ENCODE data around the gene SEMA4C. TPM values are rescaled to one million over a fixed set of nuclear protein-coding genes. Genes with fewer than 3 reads are reported as not detected.

SEMA4C gene
- total RNA-seq, 1 donor from 2014 or later, result 58.1 TPM

DNA sequence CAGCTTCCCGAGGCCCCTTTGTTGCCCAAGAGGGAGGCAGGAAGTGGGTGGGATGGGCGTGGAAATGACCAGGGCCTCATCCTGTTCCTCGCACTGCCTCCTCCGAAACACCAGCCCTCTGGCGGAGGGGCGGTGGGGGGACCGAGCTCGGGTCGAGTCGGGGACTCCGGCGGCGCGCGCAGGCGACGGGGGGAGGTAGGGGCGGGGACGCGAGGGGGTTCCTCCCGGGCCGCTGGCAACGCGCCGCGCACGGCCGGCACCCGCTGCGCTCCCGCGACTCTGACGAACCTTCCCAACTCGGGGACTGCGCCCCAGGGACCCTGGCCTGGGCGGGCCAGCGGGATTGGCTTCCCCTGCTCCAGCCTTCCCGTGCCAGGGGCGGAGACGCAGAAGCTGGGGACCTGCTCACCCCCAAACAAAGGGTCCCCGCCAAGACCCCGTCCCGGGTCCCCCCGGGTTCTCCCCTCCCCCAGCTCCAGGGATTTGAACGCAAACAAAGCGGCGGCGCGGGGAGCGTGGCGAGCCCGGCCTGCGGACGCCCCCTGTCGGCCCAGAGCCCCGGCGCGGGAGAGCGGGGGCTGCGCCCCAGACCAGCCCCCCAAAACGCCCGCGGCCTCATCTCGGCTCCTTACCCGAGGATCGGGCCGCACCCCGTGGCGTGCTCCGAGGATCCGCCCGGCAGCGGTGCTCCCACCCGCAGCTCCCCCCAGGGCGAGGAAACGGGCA, 1.2 kb downstream of the SEMA4C start:
- peak overlapping the region; percentile 91 for H3K4me3 Mint-ChIP-seq
- no peaks in the 10 kb centered on the region for H3K27me3 Mint-ChIP-seq
- TF ChIP-seq, protein P1, sequence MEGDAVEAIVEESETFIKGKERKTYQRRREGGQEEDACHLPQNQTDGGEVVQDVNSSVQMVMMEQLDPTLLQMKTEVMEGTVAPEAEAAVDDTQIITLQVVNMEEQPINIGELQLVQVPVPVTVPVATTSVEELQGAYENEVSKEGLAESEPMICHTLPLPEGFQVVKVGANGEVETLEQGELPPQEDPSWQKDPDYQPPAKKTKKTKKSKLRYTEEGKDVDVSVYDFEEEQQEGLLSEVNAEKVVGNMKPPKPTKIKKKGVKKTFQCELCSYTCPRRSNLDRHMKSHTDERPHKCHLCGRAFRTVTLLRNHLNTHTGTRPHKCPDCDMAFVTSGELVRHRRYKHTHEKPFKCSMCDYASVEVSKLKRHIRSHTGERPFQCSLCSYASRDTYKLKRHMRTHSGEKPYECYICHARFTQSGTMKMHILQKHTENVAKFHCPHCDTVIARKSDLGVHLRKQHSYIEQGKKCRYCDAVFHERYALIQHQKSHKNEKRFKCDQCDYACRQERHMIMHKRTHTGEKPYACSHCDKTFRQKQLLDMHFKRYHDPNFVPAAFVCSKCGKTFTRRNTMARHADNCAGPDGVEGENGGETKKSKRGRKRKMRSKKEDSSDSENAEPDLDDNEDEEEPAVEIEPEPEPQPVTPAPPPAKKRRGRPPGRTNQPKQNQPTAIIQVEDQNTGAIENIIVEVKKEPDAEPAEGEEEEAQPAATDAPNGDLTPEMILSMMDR (conservative IDR thresholded peaks at IDR 0.05), result peak; percentile 79
- peak; percentile 95 for DNase-seq (ENCODE audit: extremely low spot score, unreplicated experiment)
- H3K4me1 Mint-ChIP-seq (ENCODE audit: unreplicated experiment), result peaks cover 18% of the 10 kb centered on the region
- peaks cover 4% of the 10 kb centered on the region for H3K36me3 Mint-ChIP-seq
- H3K27ac Mint-ChIP-seq, result peak overlapping the region; percentile 90
- H3K9me3 Mint-ChIP-seq, result no peaks in the 10 kb centered on the region

DNA sequence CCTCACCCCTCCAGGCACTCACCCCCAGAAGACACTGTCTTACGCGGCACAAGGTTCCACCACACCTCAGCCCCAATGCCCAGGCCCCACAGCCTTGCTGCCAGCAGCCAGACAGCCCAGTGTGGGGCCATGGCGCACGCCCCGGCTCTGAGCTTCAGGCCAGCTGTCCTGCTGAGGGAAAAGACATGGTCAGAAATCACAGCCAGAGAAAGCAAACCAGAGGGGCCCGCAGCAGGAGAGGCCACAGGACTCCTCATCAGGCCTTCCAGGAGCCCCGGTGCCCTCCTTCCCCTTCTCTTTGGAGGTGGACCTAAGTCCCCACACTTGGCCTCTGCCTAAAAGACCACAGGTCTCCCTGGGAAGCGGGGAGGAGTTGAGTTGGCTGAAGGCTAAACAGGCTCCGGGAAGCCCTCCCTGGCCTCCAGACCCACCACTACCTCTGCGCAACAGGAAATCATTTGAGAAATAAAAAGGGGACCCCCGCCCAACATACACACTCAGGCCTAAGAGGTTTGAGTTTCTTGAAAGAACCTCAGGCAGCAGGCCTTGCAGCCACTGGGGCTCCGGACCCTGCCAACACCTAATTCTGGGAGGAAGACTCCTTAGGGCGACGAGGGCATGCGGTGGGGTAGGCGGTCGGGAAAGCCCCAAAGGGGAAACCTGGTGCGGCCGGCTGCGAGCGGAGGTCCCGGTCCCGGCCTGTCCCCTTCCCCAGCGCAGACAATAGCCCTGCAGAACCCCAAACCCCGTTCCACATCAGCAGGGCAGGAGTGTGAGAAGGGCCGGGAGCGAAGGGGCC, 1.9 kb downstream of the SEMA4C start:
- H3K27me3 Mint-ChIP-seq, result no peaks in the 10 kb centered on the region
- peaks cover 18% of the 10 kb centered on the region for H3K4me1 Mint-ChIP-seq (ENCODE audit: unreplicated experiment)
- TF ChIP-seq, protein P1 (conservative IDR thresholded peaks at IDR 0.05), result no peak
- peak overlapping the region; percentile 90 for H3K27ac Mint-ChIP-seq
- no peaks in the 10 kb centered on the region for H3K9me3 Mint-ChIP-seq
- peak overlapping the region; percentile 91 for H3K4me3 Mint-ChIP-seq
- no peak for DNase-seq (ENCODE audit: extremely low spot score, unreplicated experiment)
- peaks cover 8% of the 10 kb centered on the region for H3K36me3 Mint-ChIP-seq

DNA sequence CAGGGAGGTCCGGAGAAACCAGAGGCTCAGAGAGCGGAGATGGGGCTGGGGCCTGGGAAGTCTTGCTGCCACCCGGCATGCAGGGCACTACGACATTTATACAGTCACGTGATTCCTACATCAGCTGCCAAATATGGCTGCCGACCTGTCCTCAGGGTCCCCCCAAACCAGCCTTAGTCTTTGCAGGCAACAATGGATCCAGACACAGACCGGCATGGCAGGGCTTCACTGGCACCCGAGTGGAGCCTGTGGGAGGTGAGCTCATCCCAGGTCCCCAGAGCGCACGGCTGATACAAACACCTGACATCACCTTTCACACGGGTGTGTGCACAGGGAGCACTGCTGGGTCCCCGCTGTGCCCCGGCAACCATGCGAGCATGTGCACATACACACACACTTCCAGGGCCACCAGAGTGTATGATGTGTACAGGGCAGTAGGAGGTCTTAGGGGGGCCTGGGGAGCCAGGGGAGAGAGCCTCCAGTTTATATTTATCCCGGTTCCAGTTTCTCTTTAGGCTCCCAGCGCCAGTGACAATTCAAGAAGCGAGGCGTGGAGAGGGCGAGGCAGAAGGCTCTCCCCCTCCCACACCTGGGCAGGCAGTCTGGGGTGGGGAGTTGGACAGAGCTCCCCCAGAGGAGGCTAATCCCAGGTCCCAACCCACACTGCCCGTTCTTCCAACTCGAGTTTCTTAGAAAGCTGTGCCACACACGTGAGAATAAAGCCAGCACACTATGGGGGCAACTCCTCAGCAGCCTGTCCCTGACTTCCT, 2.7 kb downstream of the SEMA4C start:
- H3K27ac Mint-ChIP-seq, result peak overlapping the region; percentile 90
- peaks cover 18% of the 10 kb centered on the region for H3K4me1 Mint-ChIP-seq (ENCODE audit: unreplicated experiment)
- H3K4me3 Mint-ChIP-seq, result peak overlapping the region; percentile 91

DNA sequence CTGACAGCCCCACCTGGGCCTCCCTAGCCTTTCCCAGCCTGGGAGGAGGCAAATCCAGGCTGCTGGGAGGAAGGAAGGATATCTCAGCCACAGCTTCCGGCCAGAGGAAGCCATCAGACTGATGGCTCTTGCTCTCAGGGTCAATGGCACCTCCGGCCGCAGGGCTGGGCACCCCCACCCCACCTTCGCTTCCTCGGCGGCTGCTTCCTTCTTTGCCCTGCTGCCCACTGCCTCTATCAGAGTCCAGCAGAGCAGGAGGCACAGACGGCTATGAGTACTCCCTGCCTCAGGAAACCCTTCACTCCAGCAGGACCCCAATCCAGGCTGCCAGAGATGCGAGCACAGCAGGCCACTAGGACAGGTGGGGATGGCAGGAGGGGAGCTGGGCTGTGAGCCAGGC, 3.3 kb downstream of the SEMA4C start:
- H3K36me3 Mint-ChIP-seq, result peaks cover 13% of the 10 kb centered on the region
- H3K27ac Mint-ChIP-seq, result no peak overlapping the region
- TF ChIP-seq, protein P1 (conservative IDR thresholded peaks at IDR 0.05), result no peak
- no peaks in the 10 kb centered on the region for H3K27me3 Mint-ChIP-seq
- H3K9me3 Mint-ChIP-seq, result no peaks in the 10 kb centered on the region
- peak overlapping the region; percentile 78 for H3K4me3 Mint-ChIP-seq
- DNase-seq (ENCODE audit: extremely low spot score, unreplicated experiment), result no peak
- peaks cover 18% of the 10 kb centered on the region for H3K4me1 Mint-ChIP-seq (ENCODE audit: unreplicated experiment)

More for the DNA sequence above, 2.7 kb downstream of the SEMA4C start:
- Mint-ChIP-seq H3K9me3 (no peaks in the 10 kb centered on the region), H3K27me3 (no peaks in the 10 kb centered on the region), H3K36me3 (peaks cover 10% of the 10 kb centered on the region)
- TF ChIP-seq, protein P1 (conservative IDR thresholded peaks at IDR 0.05), result no peak
- no peak for DNase-seq (ENCODE audit: extremely low spot score, unreplicated experiment)

DNA sequence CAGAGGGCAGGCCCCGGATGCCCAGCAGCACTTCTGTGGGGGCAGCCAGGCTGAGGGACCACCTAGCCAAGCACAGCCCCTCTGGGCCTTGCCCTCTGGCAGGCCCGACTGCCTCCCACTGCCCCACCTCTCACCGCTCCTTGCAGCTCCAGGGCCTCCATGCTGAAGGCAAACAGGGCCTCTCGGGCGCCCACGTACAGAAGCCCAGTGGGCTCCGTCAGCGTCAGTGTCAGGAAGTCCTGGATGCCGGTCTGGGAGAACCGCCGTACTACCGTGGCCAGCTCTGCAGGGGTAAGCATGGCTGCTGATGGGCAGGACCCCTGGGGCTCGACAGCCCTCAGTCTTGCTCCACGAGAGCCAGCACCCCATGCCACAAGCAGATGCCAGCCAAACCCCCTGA, 3.7 kb downstream of the SEMA4C start:
- TF ChIP-seq, protein P1 (conservative IDR thresholded peaks at IDR 0.05), result no peak
- H3K36me3 Mint-ChIP-seq, result peaks cover 13% of the 10 kb centered on the region
- H3K9me3 Mint-ChIP-seq, result no peaks in the 10 kb centered on the region
- H3K4me3 Mint-ChIP-seq, result no peak overlapping the region
- no peak for DNase-seq (ENCODE audit: extremely low spot score, unreplicated experiment)
- peaks cover 15% of the 10 kb centered on the region for H3K4me1 Mint-ChIP-seq (ENCODE audit: unreplicated experiment)
- no peak overlapping the region for H3K27ac Mint-ChIP-seq
- H3K27me3 Mint-ChIP-seq, result no peaks in the 10 kb centered on the region

Measured in type B pancreatic cell (in vitro differentiated cells).